K562 (cell line): ENCODE results near the gene TARS3. TPM values are rescaled to one million over a fixed set of nuclear protein-coding genes. Genes with fewer than 3 reads are reported as not detected.

Experiments
- BRF2 ChIP-seq: IDR thresholded peaks from 3 replicates; pipeline ENCODE4 v1.6.1; 2011; ENCODE audit warnings: borderline replicate concordance, mild to moderate bottlenecking; ENCODE audit not compliant: insufficient read length, insufficient read depth
- CBFA2T2 ChIP-seq: fragments of 450-650 bp; conservative IDR thresholded peaks from 2 replicates; pipeline ENCODE4 v1.6.1; 2017; ENCODE audit warnings: mild to moderate bottlenecking
- CEBPB ChIP-seq: fragments of 450-650 bp; IDR thresholded peaks from 2 replicates; pipeline ENCODE4 v1.6.1; 2016; ENCODE audit warnings: missing genetic modification characterization, missing compliant biosample characterization
- CHD2 ChIP-seq: IDR thresholded peaks from 2 replicates; pipeline ENCODE4 v1.6.1; 2011; ENCODE audit warnings: low read depth, low read length
- CREB1 ChIP-seq, 2 experiments: sonication (generic) in 1 of 2; formaldehyde crosslinking in 1 of 2; IDR thresholded peaks; 2 replicates each; pipeline versions ENCODE4 v1.6.1 to v1.8.0; 2012 to 2022; ENCODE audit warnings: inconsistent platforms in 1 of 2, mild to moderate bottlenecking in 1 of 2, missing genetic modification reagents in 1 of 2, moderate library complexity in 1 of 2
- CREM ChIP-seq: IDR thresholded peaks from 2 replicates; pipeline ENCODE4 v1.6.1; 2014; ENCODE audit warnings: antibody characterized with exemption, low read depth
- GABPB1 ChIP-seq: sonication (generic); formaldehyde crosslinking; IDR thresholded peaks from 2 replicates; pipeline ENCODE4 v1.8.0; 2022; ENCODE audit warnings: mild to moderate bottlenecking, missing genetic modification reagents
- GMEB1 ChIP-seq: fragments of 250-450 bp; sonication (Bioruptor Pico); IDR thresholded peaks from 2 replicates; pipeline ENCODE4 v1.4.0; 2020; ENCODE audit warnings: mild to moderate bottlenecking
- MLLT1 ChIP-seq, 2 experiments: fragments of 450-650 bp; IDR thresholded peaks; 2 replicates each; pipeline ENCODE4 v1.6.1; 2016
- RAD51 ChIP-seq: fragments of 450-650 bp; IDR thresholded peaks from 2 replicates; pipeline ENCODE4 v1.7.1; 2016; ENCODE audit warnings: low read depth, mild to moderate bottlenecking, borderline replicate concordance
- RHOXF2B ChIP-seq: fragments of 250-450 bp; sonication (Bioruptor Pico); conservative IDR thresholded peaks from 2 replicates; pipeline ENCODE4 v1.5.1; 2021
- YBX1 ChIP-seq: fragments of 450-650 bp; IDR thresholded peaks from 2 replicates; pipeline ENCODE4 v1.7.1; 2016; ENCODE audit warnings: mild to moderate bottlenecking
- ZHX1 ChIP-seq: fragments of 150-350 bp; conservative IDR thresholded peaks from 2 replicates; pipeline ENCODE4 v1.6.1; 2014; ENCODE audit warnings: low read length
- polyA plus RNA-seq, 8 experiments: library from polyadenylated mRNA; depleted of rRNA in 4 of 8; stranded (reverse) in 5 of 8; unstranded in 3 of 8; fragments of >200 nt; fragmentation: Nextera tagmentation in 2 of 8; fragmentation: Illumina TruSeq in 1 of 8; extraction: Ambion mirVana in 2 of 8; extraction: Trizol in 1 of 8; gene quantifications; 2 replicates each; pipeline versions ENCODE4 v1.2.1 to v1.2.3, GENCODE V29; 2011 to 2014; ENCODE audit warnings: inconsistent platforms in 1 of 8, missing spikeins in 1 of 8
- total RNA-seq, 7 experiments: library from RNA; depleted of rRNA in 6 of 7; stranded (reverse); fragments of >200 nt in 6 of 7; fragmentation: Illumina TruSeq in 2 of 7; extraction: Trizol in 2 of 7; gene quantifications; 2 replicates each; pipeline versions ENCODE4 v1.2.1 to v1.2.3, GENCODE V29; 2011 to 2021; ENCODE audit warnings: low replicate concordance in 1 of 7
- TF ChIP-seq, protein P1 (sequence below), 2 experiments: IDR thresholded peaks; 2 replicates each; pipeline ENCODE4 v1.6.1; 2012; ENCODE audit warnings: improper control_type of control experiment in 2 of 2, low read depth in 2 of 2, low read length in 2 of 2, borderline replicate concordance in 1 of 2
- TF ChIP-seq, protein P2 (sequence below): IDR thresholded peaks from 2 replicates; pipeline ENCODE4 v1.6.1; 2011; ENCODE audit warnings: borderline replicate concordance, low read depth, mild to moderate bottlenecking, moderate library complexity, low read length; ENCODE audit not compliant: insufficient read depth, poor library complexity, severe bottlenecking

Gene TARS3
- total and polyA plus RNA-seq, 9 of the 15 experiments (the other 6 are each of a cell fraction or from before 2014, with no cell fraction given): 2.1 to 14.7 (median 9.8) TPM

DNA sequence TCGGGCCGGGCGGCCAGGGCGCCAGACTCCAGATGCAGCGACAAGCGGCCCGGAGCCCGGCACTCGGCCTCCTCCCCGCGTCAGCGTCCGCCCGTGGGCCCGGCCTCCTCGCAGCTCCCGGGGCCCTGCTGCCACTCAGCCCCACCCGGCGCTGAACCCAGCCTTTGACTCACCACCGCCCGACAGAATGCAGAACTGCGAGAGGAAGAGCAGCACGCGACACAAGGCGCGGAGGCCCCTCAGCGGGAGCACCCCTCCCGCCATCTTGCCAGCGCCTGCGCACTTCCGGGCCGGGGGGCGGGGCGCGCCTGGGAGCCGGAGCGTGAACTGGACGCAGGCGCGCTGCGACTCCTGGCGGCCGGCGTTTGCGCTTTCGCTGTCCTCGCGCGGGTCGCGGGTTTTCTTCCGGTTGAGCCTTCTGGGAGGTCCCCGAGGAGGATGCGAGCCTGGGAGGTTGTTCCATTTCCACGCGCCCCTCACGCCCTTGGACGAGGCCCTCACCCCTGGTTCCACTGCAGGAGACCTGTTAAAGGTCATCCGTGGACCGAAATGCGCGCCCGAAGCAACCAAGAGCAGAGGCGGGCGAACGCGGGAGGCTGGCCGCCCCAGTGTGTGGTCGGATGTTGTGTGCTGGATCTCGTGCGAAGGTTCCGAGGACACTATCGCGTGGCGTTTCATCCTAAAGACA is 72.0 kb downstream of the TARS3 start, which contains the start of gene TM2D3 (continued):
- TF ChIP-seq, protein P1, sequence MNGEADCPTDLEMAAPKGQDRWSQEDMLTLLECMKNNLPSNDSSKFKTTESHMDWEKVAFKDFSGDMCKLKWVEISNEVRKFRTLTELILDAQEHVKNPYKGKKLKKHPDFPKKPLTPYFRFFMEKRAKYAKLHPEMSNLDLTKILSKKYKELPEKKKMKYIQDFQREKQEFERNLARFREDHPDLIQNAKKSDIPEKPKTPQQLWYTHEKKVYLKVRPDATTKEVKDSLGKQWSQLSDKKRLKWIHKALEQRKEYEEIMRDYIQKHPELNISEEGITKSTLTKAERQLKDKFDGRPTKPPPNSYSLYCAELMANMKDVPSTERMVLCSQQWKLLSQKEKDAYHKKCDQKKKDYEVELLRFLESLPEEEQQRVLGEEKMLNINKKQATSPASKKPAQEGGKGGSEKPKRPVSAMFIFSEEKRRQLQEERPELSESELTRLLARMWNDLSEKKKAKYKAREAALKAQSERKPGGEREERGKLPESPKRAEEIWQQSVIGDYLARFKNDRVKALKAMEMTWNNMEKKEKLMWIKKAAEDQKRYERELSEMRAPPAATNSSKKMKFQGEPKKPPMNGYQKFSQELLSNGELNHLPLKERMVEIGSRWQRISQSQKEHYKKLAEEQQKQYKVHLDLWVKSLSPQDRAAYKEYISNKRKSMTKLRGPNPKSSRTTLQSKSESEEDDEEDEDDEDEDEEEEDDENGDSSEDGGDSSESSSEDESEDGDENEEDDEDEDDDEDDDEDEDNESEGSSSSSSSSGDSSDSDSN (IDR thresholded peaks at IDR 0.05; ENCODE audit: borderline replicate concordance in 1 of 2, low read depth in 2 of 2, low read length in 2 of 2): no peak
- TF ChIP-seq CREB1 (IDR thresholded peaks at IDR 0.05): peak; percentile 56; the same call in 1 of the 2 replicates
- peak; percentile 86 for TF ChIP-seq CREB1 (CRISPR knock-in tag; IDR thresholded peaks at IDR 0.05)
- no peak for TF ChIP-seq YBX1
- TF ChIP-seq MLLT1 (IDR thresholded peaks at IDR 0.05): no peak
- peak; percentile 83 for TF ChIP-seq CREM
- TF ChIP-seq CBFA2T2: no peak
- TF ChIP-seq GABPB1 (CRISPR knock-in tag): peak; percentile 97
- TF ChIP-seq BRF2: no peak
- TF ChIP-seq RAD51: no peak
- TF ChIP-seq GMEB1 (CRISPR knock-in tag): peak; percentile 99
- TF ChIP-seq CEBPB (tag): no peak
- peak; percentile 76; the same call in 1 of the 2 replicates for TF ChIP-seq CHD2
- TF ChIP-seq, protein P2, sequence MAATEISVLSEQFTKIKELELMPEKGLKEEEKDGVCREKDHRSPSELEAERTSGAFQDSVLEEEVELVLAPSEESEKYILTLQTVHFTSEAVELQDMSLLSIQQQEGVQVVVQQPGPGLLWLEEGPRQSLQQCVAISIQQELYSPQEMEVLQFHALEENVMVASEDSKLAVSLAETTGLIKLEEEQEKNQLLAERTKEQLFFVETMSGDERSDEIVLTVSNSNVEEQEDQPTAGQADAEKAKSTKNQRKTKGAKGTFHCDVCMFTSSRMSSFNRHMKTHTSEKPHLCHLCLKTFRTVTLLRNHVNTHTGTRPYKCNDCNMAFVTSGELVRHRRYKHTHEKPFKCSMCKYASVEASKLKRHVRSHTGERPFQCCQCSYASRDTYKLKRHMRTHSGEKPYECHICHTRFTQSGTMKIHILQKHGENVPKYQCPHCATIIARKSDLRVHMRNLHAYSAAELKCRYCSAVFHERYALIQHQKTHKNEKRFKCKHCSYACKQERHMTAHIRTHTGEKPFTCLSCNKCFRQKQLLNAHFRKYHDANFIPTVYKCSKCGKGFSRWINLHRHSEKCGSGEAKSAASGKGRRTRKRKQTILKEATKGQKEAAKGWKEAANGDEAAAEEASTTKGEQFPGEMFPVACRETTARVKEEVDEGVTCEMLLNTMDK: peak; percentile 100
- no peak for TF ChIP-seq RHOXF2B
- TF ChIP-seq ZHX1: peak; percentile 20; the same call in 1 of the 2 replicates
